Rectal smooth muscle tissue (tissue), 1 donor: Measurements from ENCODE around the gene RYR2.

Experiments used
- H3K27ac ChIP-seq: one replicate; pipeline ENCODE4 v1.7.0; 2013; ENCODE audit warnings: low read depth, low read length, inconsistent platforms
- H3K27me3 ChIP-seq: one replicate; pipeline ENCODE4 v1.7.0; 2013; ENCODE audit warnings: low read length; ENCODE audit not compliant: control insufficient read depth, insufficient read depth
- H3K36me3 ChIP-seq: one replicate; pipeline ENCODE4 v1.7.0; 2013; ENCODE audit warnings: low read length; ENCODE audit not compliant: control insufficient read depth, insufficient read depth
- H3K4me1 ChIP-seq: one replicate; pipeline ENCODE4 v1.7.0; 2013; ENCODE audit warnings: low read length; ENCODE audit not compliant: control insufficient read depth, insufficient read depth
- H3K4me3 ChIP-seq: one replicate; pipeline ENCODE4 v1.7.0; 2013; ENCODE audit warnings: low read length
- H3K9ac ChIP-seq: one replicate; pipeline ENCODE4 v1.7.0; 2013; ENCODE audit warnings: low read length

The RYR2 gene

DNA sequence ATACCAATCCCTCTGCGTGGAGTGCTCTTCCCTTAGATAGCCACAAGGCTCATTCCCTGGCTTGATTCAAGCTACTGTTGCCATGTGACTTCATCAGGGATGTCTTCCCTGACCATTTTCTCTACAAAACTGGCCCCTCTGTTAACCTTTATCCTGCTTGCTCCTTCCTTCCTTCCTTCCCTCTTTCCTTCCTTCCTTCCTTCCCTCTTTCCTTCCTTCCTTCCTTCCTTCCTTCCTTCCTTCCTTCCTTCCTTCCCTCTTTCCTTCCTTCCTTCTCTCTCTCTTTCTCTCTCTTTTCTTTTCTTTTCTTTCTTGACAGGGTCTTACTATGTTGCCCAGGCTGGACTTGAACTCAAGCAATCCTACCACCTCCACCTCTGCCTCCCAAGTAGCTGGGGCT lies 6.2 kb upstream of the RYR2 start:
- Histone ChIP-seq H3K9ac (no peak overlapping the region), H3K27ac (no peak overlapping the region), H3K27me3 (no peaks in the 10 kb centered on the region), H3K36me3 (no peaks in the 10 kb centered on the region), H3K4me1 (peaks cover 3% of the 10 kb centered on the region), H3K4me3 (no peak overlapping the region)

DNA sequence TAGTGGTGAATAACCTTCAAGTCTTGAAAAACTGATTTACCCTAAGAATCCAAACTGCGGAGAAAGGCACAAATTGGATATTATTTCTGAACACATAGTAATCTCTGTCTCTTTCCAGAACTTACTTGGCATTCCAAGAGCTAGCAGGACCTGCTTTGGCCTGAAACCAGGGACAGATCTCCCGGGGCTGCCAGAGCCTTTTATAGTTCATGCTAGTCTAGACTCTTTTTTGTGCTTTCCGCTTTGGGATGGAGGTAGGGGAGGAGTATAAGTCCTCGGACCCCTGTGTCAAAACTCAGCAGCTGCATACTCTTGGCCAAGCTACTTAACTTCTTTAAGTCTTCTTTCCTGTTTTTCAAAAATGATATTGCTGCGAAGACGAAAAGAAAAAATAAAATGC lies 3.8 kb upstream of the RYR2 start:
- no peaks in the 10 kb centered on the region for H3K36me3 ChIP-seq
- peaks cover 3% of the 10 kb centered on the region for H3K4me1 ChIP-seq
- H3K9ac ChIP-seq, result no peak overlapping the region
- no peak overlapping the region for H3K4me3 ChIP-seq
- peaks cover 6% of the 10 kb centered on the region for H3K27me3 ChIP-seq
- no peak overlapping the region for H3K27ac ChIP-seq

DNA sequence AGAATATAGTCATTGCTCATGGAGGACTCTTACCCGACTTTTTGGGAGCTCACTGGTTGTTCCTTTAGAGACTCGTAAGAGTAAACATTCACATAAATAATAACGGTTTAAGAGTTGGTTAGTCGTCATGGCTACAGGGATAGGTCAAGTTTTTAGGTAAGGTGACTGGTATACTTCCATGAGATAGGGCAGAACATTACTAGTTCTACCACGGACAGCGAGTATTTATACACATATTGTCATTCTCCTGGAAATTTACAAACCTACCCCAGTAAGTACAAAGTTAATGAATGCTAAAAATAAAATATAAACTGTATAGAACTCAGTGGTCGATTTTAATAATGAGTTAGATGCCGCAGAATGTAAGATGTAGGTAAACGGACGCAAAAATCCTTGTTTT lies 1.2 kb upstream of the RYR2 start:
- Histone ChIP-seq H3K27ac (no peak overlapping the region), H3K4me3 (no peak overlapping the region), H3K36me3 (no peaks in the 10 kb centered on the region), H3K9ac (no peak overlapping the region), H3K4me1 (peaks cover 3% of the 10 kb centered on the region), H3K27me3 (peaks cover 6% of the 10 kb centered on the region)

GRCh38 chr1:237041461-237041794 lies 556 bp upstream of the RYR2 start:
- peak overlapping the region; percentile 11 for H3K4me3 ChIP-seq
- no peak overlapping the region for H3K27ac ChIP-seq
- H3K36me3 ChIP-seq, result no peaks in the 10 kb centered on the region
- no peak overlapping the region for H3K9ac ChIP-seq
- H3K4me1 ChIP-seq, result peaks cover 3% of the 10 kb centered on the region
- H3K27me3 ChIP-seq, result peaks cover 6% of the 10 kb centered on the region

DNA sequence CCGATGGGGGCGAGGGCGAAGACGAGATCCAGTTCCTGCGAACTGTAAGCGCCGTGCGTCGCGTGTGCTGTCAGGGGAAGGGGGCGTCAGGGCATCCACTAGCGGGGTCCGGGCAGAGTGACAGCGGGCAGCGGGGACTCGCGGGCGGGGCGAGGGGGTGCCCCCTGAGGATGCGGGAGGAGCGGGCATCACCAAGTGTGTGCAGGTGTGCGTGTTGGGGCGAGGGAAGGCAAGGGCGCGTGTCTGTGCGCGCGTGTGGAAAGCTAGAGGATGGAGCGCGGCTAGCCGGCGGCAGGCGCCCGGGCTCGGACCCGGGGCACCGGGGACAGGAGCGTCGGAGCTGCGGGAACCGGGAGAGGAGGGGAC lies 525 bp downstream of the RYR2 start:
- H3K27me3 ChIP-seq, result peaks cover 6% of the 10 kb centered on the region
- H3K4me3 ChIP-seq, result peak overlapping the region; percentile 70
- H3K9ac ChIP-seq, result no peak overlapping the region
- peaks cover 3% of the 10 kb centered on the region for H3K4me1 ChIP-seq
- H3K27ac ChIP-seq, result peak overlapping the region; percentile 61
- H3K36me3 ChIP-seq, result no peaks in the 10 kb centered on the region

DNA sequence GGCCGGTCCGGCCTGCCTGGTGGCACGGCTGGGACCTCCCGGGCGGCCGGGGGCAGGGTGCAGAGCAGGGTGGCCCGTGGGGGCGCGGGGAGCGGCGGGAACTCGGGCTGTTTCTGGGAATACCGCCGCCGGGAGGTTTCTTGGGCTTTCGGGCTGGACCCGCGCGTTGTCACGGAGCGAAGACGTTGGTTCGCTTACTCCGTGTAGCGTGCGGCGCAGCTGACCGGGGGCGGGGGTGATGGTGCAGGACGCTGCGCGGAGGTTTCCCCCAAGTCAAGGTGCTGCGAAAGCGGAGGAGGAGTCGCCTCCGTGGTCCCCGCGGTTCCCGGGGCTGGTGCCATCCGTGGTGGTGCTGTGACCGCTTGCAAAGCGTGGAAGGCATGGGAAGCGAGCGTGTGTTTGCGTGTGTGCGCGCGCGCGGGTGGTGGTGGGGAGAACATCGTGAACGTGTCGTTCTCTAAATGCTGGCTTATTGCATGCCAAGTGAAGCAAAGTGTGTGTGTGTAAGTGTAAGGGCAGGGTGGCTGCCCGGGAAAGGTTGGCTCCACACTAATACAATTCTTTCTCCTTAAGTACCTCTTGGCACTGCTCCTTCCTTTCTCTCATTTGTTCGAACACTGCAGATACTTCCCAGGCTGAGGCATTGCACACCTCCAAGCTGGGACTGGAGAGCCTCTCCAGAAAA lies 1.1 kb downstream of the RYR2 start:
- H3K4me1 ChIP-seq, result peaks cover 3% of the 10 kb centered on the region
- peak overlapping the region; percentile 61 for H3K27ac ChIP-seq
- peaks cover 6% of the 10 kb centered on the region for H3K27me3 ChIP-seq
- no peak overlapping the region for H3K9ac ChIP-seq
- H3K4me3 ChIP-seq, result peak overlapping the region; percentile 70
- H3K36me3 ChIP-seq, result no peaks in the 10 kb centered on the region

DNA sequence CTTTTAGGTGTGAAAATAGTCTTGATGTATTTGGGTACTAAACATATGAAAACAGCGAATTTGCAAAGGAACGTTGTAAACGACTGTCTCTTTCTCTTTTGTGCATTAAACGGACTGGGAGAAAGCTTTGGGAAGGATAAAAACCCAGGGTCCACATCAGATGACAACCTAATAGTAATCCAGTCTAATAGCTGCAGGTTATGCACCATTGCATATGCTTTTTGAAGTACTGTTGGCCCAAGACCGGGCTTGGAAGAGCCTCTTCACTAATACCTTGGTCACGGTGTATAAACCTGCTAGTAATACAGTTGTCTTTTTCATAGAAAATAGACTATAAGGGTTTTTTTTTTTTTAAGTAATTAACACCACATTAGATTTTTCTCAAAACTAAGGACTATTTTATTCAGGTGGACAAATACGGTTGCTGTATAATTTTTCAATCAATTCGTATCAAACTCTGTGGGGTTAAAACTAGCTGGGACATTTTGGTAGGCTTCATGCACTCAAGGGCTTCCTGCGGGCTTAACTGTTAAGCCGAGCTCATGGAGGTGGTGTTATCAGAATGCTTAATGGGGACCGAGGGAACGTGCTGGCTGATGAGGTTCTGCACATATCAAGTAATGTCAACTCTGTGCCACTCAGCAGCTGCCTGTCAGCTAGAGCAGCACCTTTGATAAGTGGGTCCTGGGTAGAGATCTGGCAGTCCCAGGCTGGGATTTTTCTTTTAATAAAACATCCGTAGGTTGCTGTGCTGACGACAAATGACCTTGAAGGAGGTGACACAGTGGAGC lies 2.1 kb downstream of the RYR2 start:
- Histone ChIP-seq H3K36me3 (no peaks in the 10 kb centered on the region), H3K9ac (no peak overlapping the region), H3K4me1 (peaks cover 3% of the 10 kb centered on the region), H3K4me3 (no peak overlapping the region), H3K27ac (no peak overlapping the region), H3K27me3 (peaks cover 6% of the 10 kb centered on the region)

- peaks cover 3% of the 10 kb centered on the region for H3K4me1 ChIP-seq
- H3K27me3 ChIP-seq, result peaks cover 6% of the 10 kb centered on the region
- H3K4me3 ChIP-seq, result no peak overlapping the region
- no peak overlapping the region for H3K9ac ChIP-seq
- no peaks in the 10 kb centered on the region for H3K36me3 ChIP-seq
- no peak overlapping the region for H3K27ac ChIP-seq
Observed at GRCh38 chr1:237045278-237046016, 3.5 kb downstream of the RYR2 start.

GRCh38 chr1:237048803-237049202 lies 6.8 kb downstream of the RYR2 start:
- H3K9ac ChIP-seq, result no peak overlapping the region
- no peaks in the 10 kb centered on the region for H3K27me3 ChIP-seq
- no peaks in the 10 kb centered on the region for H3K4me1 ChIP-seq
- H3K36me3 ChIP-seq, result no peaks in the 10 kb centered on the region
- H3K4me3 ChIP-seq, result no peak overlapping the region
- no peak overlapping the region for H3K27ac ChIP-seq

DNA sequence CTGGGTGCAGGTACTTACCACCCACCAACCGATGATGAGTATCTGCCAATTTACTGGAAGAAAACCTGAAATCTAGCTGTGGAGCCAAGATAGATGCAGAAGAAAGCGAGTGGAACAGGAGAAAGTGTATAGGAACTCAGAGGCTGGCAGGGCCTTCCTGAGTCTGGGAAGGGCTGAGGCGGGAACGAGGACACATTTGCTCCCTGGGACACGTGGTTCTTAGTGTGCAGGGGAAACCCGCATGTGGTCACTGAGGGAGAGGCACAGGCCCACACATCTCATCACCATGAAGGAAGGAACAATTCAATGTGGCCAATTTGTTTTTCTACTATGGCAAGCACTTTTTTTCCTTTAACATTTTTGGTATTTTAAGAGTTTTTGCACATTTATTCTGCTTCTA lies 8.2 kb downstream of the RYR2 start:
- H3K36me3 ChIP-seq, result no peaks in the 10 kb centered on the region
- H3K4me3 ChIP-seq, result no peak overlapping the region
- no peak overlapping the region for H3K27ac ChIP-seq
- H3K27me3 ChIP-seq, result no peaks in the 10 kb centered on the region
- no peak overlapping the region for H3K9ac ChIP-seq
- H3K4me1 ChIP-seq, result no peaks in the 10 kb centered on the region

DNA sequence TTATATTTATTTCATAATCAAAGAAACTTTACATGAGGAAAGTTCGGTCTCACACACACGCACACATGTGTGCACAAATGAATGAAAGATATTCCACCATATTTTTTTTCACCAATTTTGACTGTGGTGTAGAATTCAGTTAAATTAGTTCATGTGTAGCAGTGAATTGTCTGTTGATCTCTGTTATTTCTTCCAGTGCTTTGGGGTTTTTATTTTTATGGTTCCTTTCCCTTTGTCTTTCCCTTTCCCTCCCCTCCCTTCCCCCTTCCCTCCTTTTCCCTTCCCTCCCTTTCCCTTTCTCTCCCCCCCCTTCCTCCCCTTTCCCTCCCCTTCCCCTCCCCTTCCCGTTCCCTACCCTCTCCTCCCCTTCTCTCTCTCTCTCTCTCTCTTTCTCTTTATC lies 8.9 kb downstream of the RYR2 start:
- no peaks in the 10 kb centered on the region for H3K27me3 ChIP-seq
- H3K4me3 ChIP-seq, result no peak overlapping the region
- no peak overlapping the region for H3K9ac ChIP-seq
- H3K36me3 ChIP-seq, result no peaks in the 10 kb centered on the region
- no peaks in the 10 kb centered on the region for H3K4me1 ChIP-seq
- H3K27ac ChIP-seq, result no peak overlapping the region

DNA sequence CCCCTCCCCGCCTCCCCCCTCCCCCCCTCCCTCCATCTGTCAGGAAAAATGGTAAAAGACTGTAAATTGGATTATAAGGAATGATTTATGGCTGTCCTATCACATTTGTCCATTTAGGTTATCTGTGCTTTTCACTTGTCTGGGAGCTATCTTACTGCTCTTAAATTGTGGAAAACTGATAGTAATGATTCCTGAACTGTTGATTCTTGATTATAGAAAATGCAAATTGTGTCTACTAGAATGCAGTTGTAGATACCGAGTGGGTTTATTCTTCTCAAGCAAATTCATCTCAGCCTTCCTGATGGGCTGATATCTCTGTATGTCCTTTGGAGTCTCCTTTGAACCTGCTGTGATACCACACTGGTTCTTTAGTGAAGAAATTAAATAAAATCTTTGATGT lies 12.3 kb downstream of the RYR2 start:
- Histone ChIP-seq H3K4me3 (no peak overlapping the region), H3K27me3 (no peaks in the 10 kb centered on the region), H3K27ac (no peak overlapping the region), H3K9ac (no peak overlapping the region), H3K36me3 (no peaks in the 10 kb centered on the region), H3K4me1 (no peaks in the 10 kb centered on the region)
